HEK293 (cell line): ENCODE data around the gene COBL.

Experiments used
- ELK4 ChIP-seq: IDR thresholded peaks from 2 replicates; pipeline ENCODE4 v1.6.1; 2011; ENCODE audit warnings: mild to moderate bottlenecking, low read depth, low read length, borderline replicate concordance
- REPIN1 ChIP-seq: fragments of 450-650 bp; formaldehyde crosslinking; IDR thresholded peaks from 2 replicates; pipeline ENCODE4 v1.5.1; 2017; ENCODE audit warnings: missing biosample characterization, missing genetic modification characterization, low read depth
- YY1 ChIP-seq: fragments of 450-650 bp; formaldehyde crosslinking; IDR thresholded peaks from 2 replicates; pipeline ENCODE4 v1.5.1; 2018; ENCODE audit warnings: missing biosample characterization, missing genetic modification characterization
- ZBTB48 ChIP-seq: fragments of 450-650 bp; formaldehyde crosslinking; IDR thresholded peaks from 2 replicates; pipeline ENCODE4 v1.5.1; 2016; ENCODE audit warnings: missing biosample characterization, missing genetic modification characterization
- ZFP69B ChIP-seq: fragments of 450-650 bp; formaldehyde crosslinking; IDR thresholded peaks from 2 replicates; pipeline ENCODE4 v1.5.1; 2016; ENCODE audit warnings: missing biosample characterization, missing genetic modification characterization
- ZNF138 ChIP-seq: fragments of 450-650 bp; formaldehyde crosslinking; IDR thresholded peaks from 2 replicates; pipeline ENCODE4 v1.5.1; 2016; ENCODE audit warnings: missing biosample characterization, missing genetic modification characterization, borderline replicate concordance
- ZNF202 ChIP-seq: fragments of 450-650 bp; formaldehyde crosslinking; IDR thresholded peaks from 2 replicates; pipeline ENCODE4 v1.5.1; 2016; ENCODE audit warnings: missing biosample characterization, missing genetic modification characterization, borderline replicate concordance
- ZNF311 ChIP-seq: fragments of 450-650 bp; formaldehyde crosslinking; IDR thresholded peaks from 2 replicates; pipeline ENCODE4 v1.5.1; 2017; ENCODE audit warnings: missing biosample characterization, missing genetic modification characterization, borderline replicate concordance
- ZNF521 ChIP-seq: fragments of 450-650 bp; formaldehyde crosslinking; IDR thresholded peaks from 2 replicates; pipeline ENCODE4 v1.5.1; 2017; ENCODE audit warnings: missing biosample characterization, mild to moderate bottlenecking, missing genetic modification characterization
- TF ChIP-seq, protein P1 (sequence below): fragments of 450-650 bp; formaldehyde crosslinking; IDR thresholded peaks from 2 replicates; pipeline ENCODE4 v1.5.1; 2016; ENCODE audit warnings: missing biosample characterization, missing genetic modification characterization
- TF ChIP-seq, protein P2 (sequence below): sonication (generic); formaldehyde crosslinking; IDR thresholded peaks from 2 replicates; pipeline ENCODE4 v1.8.1; 2022; ENCODE audit warnings: mild to moderate bottlenecking, moderate library complexity, missing genetic modification reagents
- TF ChIP-seq, protein P3 (sequence below): fragments of 450-650 bp; formaldehyde crosslinking; IDR thresholded peaks from 2 replicates; pipeline ENCODE4 v1.5.1; 2017; ENCODE audit warnings: missing biosample characterization, mild to moderate bottlenecking, missing genetic modification characterization, moderate library complexity

DNA sequence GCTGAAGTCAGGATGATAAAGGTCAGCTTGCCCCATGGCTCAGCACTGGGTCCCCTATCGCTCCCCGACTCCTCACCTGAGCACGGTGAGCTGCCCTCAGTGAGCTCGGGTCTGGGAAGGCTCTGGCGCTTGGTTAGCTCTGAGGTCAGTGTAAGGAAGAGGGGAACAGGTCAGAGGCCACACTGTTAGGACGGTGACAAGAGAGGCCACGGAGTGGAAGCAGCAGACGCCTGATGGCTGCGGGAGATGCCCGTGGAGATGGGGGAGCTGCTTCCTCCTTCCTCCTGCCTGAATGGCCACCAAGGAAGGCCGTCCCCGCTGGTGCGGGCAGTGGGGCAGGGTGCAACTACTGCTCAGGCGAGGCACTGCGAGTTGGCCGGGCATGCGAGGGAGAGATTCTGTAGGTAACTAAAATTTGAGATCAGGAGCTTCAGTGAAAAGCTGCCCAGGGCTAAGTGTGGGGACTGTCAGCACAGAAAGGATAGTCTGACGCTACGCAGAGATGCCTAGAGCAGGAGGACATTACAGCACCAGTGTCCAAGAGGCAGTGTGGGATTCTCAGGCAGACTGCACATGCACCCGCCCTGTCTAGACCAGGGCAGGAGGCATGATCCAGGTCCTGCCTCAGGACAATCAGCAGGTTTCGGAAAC lies 302.6 kb downstream of the COBL start:
- TF ChIP-seq, protein P1, sequence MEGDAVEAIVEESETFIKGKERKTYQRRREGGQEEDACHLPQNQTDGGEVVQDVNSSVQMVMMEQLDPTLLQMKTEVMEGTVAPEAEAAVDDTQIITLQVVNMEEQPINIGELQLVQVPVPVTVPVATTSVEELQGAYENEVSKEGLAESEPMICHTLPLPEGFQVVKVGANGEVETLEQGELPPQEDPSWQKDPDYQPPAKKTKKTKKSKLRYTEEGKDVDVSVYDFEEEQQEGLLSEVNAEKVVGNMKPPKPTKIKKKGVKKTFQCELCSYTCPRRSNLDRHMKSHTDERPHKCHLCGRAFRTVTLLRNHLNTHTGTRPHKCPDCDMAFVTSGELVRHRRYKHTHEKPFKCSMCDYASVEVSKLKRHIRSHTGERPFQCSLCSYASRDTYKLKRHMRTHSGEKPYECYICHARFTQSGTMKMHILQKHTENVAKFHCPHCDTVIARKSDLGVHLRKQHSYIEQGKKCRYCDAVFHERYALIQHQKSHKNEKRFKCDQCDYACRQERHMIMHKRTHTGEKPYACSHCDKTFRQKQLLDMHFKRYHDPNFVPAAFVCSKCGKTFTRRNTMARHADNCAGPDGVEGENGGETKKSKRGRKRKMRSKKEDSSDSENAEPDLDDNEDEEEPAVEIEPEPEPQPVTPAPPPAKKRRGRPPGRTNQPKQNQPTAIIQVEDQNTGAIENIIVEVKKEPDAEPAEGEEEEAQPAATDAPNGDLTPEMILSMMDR (tag by site-specific recombination): no peak
- TF ChIP-seq REPIN1 (tag by site-specific recombination) (no peak), ZBTB48 (no peak), ZNF138 (tag by site-specific recombination) (no peak), ZNF311 (tag by site-specific recombination) (no peak), ZNF521 (tag by site-specific recombination) (no peak), YY1 (tag by site-specific recombination) (no peak), ZFP69B (tag by site-specific recombination) (no peak), ELK4 (no peak), ZNF202 (tag by site-specific recombination) (no peak)
- TF ChIP-seq, protein P2, sequence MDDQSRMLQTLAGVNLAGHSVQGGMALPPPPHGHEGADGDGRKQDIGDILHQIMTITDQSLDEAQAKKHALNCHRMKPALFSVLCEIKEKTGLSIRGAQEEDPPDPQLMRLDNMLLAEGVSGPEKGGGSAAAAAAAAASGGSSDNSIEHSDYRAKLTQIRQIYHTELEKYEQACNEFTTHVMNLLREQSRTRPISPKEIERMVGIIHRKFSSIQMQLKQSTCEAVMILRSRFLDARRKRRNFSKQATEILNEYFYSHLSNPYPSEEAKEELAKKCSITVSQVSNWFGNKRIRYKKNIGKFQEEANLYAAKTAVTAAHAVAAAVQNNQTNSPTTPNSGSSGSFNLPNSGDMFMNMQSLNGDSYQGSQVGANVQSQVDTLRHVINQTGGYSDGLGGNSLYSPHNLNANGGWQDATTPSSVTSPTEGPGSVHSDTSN (CRISPR knock-in tag): no peak
- TF ChIP-seq, protein P3, sequence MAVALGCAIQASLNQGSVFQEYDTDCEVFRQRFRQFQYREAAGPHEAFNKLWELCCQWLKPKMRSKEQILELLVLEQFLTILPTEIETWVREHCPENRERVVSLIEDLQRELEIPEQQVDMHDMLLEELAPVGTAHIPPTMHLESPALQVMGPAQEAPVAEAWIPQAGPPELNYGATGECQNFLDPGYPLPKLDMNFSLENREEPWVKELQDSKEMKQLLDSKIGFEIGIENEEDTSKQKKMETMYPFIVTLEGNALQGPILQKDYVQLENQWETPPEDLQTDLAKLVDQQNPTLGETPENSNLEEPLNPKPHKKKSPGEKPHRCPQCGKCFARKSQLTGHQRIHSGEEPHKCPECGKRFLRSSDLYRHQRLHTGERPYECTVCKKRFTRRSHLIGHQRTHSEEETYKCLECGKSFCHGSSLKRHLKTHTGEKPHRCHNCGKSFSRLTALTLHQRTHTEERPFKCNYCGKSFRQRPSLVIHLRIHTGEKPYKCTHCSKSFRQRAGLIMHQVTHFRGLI (tag by site-specific recombination): no peak
